HG03064 (cell line): ENCODE data around the gene METTL8.

Experiments
- ATAC-seq: cut with Tn5 transposase; IDR thresholded peaks from one replicate; pipeline ENCODE4 v1.9.1; 2021; ENCODE audit warnings: low read depth; ENCODE audit not compliant: unreplicated experiment

The METTL8 gene

DNA sequence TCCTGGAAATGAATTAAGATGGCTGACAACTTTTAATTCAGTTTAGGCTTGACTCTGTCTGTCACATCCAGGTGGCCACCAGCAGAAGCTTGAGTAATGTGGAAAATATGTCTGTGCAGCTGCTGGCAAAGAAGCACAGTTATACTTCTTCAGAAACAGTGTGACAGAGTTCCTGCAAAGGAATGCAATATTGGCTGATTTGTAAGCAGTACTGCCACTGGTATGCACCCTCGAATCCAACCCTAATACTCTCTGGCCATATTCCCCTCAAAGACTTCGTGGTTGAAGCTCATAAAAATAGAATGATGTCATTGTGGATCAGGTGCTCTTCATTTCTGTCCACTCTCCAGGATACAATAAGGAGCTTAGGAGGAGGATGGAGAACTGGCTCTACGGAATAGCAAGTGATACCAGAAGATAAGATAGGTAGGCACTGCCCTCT lies 86.2 kb downstream of the METTL8 start:
- ATAC-seq, result no peak

DNA sequence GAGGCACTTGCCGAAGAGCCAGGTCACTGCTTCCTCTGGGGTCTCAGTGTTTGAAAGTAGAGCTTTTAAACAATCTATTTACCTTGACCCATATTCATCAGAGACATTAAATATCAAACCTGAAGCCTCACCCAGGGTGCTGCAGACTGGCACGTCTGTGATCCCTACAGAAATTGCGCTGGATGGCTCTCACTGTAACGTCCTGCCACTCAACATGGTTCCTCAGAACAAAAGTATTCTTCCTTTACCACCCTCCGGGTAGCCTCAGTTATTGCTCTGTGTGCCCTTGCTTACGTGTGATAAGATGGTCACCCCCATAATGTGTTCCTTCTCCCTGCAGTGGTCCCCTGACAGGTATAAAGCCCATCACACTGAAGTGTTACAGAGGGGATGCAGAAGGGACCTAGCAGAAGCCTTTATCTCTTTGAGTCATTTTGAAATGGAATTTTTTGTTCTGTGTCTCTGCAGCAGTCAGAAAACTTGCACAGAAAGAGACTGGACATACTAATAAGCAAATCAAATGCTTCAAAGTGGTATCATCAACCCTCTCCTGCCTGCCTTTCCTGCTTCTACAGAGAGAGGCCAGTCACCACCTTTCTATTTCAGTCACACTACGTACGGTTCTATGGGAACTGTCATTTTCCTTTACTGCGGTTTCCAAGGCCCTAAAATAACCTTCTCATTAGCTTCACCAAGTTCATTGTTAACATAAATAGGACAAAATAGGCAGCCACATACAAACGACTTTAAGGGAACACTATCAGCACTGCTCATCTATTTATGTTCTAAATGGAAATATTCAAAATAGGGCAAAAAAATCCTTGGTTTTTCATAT lies 86.8 kb downstream of the METTL8 start:
- peak; percentile 50 for ATAC-seq

DNA sequence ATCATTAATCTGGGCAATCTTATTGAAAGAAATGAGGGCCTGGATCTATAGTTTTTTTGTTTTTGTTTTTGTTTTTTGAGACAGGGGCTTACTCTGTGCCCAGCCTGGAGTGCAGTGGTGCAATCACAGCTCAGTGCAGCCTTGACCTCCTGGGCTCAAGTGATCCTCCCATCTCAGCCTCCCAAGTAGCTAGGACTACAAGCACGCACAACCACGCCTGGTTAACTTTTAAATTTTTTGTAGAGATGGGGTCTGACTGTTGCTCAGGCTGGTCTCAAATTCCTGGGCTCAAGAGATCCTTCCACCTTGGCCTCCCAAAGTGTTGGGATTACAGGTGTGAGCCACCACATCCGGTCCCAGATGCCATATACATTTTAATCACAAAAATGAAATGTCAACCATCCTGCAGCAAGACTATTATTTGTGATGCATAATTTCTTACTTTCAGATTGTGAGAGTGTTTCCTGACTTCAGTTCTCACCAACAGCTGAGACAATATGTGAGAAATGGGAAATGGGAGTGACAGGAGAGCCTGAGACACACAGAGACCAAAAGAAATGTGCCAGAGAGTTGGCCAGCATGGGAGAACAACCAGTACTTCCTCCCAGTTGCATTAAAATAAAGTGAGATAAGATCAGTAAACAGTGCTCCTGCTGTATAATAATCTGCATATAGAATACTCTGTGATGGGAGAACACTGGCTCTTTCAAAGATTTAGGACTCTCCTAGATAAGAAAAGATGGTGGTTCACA lies 87.6 kb downstream of the METTL8 start:
- no peak for ATAC-seq

DNA sequence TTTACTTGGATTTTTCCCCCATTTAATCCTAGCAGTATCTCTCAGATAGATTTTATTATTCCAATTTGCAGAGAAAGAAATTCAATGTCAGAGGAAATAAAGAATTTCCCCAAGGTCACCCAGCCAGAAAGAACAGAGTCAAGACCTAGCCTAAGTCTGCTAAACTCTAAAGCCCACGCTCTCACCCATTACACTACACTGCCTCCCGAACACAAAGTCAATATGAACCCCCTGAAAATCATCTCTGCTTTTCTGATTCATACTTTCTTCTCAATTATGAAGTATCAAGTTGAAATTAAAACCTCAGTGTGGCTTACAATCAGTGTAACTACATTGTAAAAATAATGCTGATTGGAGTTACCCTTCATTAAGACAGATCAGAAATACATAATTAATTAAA lies 89.6 kb downstream of the METTL8 start:
- no peak for ATAC-seq

DNA sequence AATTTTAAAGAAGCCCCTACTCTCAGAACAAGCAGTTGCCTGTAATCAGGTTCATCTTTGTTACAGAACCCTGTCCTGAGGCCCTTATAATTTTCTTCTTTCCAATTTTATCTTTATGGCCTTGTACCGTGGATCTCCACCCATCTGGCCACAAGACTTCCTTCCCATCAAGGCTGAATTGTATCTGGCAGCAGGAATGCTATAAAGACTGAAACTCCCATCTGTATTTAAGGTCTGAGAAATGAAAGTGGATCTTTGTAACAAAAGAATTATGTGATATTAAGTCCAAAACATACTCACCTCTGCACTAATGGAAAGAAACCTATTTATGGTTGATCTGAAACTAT lies 91.8 kb downstream of the METTL8 start:
- ATAC-seq, result no peak

DNA sequence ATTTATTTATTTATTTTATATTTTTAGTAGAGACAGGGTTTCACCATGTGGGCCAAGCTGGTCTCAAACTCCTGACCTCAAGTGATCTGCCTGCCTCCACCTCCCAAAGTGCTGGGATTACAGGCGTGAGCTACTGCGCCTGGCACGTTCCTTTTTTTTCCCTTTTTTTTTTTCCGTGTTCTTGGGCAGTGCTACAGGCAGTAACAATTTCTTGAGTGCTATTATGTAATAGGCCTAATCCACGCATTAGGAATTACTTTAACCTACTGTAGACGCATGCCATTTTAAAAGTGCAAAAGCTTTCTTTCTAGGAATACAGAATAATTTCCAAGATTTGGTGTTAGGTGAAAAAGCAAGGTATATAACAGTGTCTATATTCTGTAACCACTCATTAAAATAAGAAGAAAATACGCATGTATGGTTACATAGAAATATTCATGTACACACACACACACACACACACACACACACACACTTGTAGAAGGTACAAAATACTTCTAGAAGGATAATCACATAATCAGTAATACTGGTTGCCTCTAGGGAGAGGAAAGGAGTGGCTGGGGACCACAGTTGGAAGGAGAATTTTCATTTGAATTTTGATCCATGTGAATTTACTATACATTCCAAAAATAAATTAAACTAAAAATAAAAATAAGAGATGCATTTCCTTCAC lies 92.3 kb downstream of the METTL8 start:
- ATAC-seq, result no peak

DNA sequence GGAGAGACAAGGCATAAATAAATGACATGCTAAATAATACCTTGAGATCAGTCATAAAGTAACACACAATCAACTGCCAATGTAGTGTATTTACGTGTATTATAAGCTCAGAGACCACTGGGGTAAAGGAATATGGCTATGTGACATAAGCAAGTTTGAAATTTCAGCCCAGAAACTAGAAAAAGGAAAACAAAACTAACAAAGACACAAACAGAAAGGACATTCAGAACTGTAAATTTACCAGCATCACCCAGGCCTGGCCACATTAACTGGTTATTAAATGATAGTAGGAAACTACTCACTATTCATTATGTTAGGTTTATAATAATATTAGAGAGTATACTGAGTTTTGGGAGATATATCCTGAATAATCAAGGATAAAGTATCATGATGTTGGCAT lies 98.8 kb downstream of the METTL8 start:
- ATAC-seq, result no peak

DNA sequence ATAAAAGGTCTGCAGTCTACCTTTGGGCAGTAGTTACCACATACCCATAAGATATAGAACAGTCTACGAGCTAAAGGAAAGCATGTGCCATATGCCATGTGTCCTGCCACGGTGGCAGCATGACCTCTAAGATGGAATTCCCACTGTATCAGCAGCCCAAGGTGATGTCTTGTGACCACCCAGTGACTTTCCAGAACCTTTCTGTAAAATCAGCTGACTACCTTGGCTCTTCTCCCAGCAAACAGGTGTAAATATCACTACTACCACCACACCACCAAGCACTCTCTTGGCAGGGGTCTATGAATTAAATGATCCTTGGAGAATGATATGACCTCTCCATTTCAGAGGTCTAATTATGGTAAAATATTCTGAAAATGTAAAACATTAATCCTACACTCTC lies 99.6 kb downstream of the METTL8 start:
- ATAC-seq, result no peak

DNA sequence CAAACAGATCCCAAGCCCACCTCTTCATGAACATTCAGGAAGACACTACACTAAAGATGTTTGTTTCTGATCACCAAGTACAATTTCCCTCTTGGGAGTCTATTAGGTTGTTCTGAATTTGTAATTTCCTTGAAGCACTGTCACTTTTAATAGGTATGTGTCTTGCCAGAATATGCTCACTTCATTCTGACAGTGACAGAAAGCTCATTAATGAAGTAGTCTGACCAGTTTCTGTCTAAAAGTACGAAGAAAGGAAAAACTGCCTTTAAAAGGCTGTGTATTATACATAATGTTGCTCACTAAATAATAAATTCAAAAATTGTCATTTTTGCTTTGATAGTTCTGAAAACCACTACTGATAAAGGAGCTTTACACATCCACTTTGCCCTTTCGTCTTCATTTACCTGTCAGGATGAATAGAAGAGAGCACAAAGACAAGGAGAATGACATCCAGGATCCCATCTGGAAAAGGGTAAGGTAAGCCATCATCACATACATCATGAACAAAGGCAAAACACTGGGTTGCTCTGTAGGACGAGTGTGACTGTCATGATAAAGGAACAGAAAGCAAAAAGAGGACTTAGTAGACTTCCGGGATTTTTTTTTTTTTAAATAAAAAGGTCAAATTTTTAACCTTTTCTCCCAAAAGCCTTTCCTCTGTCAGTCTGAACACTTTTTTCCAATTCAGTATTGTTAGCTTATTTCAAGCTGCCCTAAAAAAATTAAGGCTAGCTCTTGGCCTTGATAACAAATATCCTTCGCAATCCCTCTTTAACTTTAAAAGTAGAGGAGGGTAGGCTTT lies 103.4 kb downstream of the METTL8 start:
- no peak for ATAC-seq

DNA sequence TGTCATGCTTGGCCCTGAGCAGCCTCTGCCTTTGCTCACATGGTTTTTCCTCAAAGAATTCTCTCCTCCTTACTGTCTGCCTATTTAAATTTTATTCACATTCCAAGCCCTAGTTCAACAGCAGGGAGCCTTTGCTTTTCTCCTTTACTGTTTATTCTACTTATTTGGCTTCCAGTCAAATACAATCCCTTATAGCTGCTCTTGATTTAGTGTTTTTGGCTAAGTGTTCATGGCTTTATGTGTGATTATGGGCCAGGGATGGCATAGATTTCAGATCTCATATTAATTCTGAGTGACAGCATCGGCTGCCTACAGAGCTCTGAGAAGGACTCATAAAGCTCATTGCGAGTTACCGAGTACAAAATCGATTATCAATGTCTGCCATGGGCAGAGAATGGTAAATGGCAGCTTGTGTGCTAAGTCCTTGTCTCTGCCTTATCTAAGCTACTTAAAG lies 106.7 kb downstream of the METTL8 start:
- no peak for ATAC-seq

DNA sequence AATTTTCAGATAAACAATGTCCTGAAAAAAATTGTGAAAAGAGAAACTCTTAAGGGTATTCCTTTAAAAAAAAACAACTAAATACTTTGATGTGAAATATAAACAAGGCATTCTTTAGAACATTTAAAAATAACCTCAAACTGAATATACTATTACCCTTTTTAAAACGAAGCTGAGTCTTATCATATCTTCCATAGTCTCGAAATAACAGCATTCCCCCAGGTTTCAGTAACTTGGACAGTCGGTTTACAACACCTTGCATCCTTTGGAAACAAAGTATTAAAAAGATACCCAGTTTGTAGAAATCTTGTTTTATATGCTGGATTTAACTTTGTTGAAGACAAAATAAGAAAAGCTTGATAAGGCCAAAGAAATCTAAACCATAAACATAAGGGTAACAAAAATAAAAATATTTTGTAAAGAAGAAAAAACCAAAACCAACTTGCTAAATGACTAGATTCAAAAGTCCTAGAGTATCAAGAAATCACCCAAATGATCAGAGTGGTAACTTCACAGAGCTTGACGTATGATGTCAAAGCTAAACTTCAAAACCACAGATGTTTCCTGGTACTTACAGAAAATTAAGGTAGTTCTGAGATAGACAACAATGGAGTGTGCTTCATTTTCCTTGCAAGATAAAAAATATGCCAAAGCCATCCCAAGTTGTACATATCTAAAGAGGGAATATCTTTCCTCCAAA lies 107.8 kb downstream of the METTL8 start:
- no peak for ATAC-seq

DNA sequence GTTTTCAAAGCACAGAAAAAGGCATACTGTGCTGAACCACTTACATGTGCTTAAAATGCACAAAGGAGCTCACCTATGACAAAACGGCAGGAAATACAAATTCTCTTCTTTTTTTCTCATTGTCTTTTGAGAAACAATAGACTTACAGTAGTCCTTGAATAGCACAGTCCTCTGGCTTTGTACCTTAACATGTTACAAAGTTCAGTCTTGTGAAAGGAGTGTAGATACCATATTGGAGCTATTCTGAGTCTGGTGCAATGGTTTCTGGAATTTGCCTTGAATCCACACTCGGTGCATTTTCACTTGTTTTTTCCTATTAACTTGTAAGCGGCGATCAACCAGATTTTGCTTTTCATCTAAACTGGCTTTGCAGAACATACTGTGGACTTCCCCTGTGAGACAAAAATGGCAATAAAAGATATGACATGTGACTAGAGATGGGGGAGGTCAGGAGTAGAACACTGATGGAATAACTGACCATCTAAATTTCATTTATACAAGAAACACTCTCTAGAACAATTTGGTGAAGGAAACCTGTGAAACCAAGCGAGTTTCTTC lies 109.7 kb downstream of the METTL8 start:
- ATAC-seq, result no peak

DNA sequence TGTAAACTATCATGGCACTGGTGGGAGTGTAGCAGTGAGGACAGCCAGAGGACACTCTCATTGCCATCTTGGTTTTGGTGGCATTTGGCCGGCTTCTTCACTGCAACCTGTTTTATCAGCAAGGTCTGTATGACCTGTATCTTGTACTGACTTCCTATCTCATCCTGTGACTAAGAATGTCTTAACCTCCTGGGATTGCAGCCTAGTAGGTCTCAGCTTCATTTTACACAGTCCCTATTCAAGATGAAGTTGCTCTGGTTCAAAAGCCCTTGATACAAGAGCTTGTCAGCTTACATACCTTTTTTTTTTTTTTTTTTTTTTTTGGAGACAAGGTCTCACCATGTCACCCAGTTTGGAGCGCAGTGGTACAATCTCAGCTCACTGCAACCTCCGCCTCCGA lies 110.9 kb downstream of the METTL8 start:
- no peak for ATAC-seq

DNA sequence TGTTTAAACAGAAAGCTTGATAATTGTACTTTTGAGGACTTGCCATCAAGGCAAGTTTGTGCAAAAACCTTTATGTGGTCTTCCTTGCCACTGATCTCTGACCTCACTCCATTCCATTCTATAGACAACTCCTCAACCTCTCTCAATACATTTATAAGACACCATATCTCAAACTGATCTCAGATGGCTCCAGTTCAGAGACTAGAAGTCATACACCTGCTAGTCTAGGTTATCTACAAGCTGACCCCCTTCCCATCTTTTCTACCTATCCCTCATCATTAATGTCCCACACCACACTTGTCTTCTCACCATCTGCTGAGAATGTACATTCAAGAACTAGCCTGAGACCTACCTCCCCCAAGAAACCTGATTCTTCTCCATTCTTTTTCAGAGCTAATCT lies 113.1 kb downstream of the METTL8 start:
- no peak for ATAC-seq

DNA sequence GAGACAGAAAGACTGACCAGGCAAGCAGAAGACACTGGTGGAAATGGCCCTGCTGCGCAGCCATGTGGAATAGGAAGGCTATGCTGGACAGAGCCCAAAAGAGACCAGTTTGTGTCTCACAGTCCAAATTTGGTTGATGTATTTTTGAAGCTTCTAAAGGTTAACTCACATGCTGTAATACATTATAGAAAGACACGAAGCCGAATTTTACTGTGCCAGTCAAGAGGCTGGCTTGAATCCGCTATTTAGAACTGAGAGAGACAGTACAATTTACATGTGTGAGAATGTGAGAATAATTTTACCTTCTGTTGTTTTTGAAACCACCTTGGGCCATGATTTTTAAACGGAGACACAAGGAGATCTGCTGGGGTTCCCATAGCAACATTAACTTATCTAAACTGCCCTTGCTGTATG lies 113.6 kb downstream of the METTL8 start:
- peak; percentile 31 for ATAC-seq

DNA sequence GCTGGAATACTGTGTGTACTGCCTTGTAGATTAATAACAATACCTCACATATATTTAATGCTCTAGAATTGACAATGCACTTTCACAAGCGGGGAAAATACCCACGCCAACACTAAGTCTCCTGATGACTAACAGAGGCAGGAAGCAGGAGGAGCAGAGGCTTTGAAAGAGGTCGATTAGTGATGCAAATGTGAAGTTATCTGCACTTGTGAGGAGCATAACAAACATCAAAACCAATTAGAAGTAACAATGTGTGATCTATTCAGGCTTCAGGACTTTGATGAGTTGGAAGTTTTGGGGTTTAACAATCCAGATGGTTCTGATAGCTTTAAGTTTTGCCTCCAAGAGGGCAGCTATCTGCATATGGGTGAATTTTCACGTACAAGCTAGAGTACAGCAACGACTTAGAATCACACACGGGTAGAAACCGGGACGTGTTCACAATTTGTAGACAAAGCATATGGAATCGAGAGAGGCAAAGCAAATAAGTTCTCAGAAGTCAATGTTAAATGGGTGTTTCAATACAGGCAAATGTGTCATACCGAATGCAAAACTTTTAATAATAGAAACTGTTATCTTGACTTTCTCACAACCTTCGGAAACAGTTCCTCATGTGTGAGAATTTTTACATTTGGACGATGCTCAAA lies 114.5 kb downstream of the METTL8 start:
- ATAC-seq, result peak; percentile 41

DNA sequence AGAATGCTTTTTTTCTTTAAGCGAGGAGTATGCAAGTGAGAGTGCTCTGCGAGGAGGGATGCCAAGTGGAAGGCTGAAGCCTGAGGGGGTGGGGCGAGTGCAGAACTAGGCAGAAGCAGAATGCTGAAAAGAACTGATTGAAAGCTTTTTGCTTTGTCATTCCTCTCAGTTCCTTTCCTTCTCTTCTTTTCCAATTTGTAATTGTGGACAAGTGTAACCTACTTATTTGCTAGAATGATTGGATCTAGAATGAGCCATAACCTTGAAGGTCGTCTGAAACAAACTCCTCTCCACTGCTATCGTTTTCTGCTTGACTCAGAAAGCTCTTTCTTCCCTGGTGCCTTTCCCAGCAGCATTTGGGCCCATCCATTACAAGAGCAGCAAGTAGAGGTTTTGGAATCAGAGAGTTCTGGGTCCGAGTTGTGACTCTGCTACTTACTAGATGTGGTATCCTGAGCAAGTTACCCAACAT lies 115.3 kb downstream of the METTL8 start:
- no peak for ATAC-seq

DNA sequence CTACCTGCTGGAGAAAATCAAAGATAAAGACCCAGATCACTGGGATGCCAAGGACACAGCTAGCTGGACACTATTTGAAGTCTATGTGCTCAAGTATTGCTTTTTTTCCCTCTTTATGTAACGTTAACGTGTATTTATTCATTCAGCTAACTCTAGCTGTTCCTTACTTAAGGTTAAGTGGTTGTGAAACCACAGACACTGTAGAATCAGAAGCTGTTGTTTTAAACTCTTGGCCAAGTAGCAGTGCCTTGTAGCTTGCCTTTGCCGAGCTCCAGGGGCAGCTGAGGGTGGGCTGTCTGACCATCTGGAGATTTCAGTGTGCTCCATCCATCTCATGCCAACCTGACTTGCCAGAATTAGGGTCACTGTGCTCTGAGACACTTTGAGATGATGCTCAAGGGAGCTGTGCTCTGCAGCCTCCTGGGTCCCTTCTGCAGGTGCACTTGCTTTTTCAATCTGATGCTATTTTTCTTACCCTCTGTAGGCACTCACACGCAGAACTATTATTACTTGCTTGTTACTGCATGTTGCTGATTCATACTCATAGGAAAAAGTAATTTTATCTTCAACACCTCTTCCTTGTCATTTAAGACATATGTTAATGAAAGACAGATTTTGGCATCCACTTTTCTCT lies 116.2 kb downstream of the METTL8 start:
- peak; percentile 23 for ATAC-seq
